HG03025 (cell line): ENCODE measurements around the gene NCCRP1.

Experiments
- ATAC-seq: cut with Tn5 transposase; IDR thresholded peaks from one replicate; pipeline ENCODE4 v1.9.1; 2021; ENCODE audit warnings: mild to moderate bottlenecking, moderate library complexity; ENCODE audit not compliant: unreplicated experiment, low FRiP score

The NCCRP1 gene, protein sequence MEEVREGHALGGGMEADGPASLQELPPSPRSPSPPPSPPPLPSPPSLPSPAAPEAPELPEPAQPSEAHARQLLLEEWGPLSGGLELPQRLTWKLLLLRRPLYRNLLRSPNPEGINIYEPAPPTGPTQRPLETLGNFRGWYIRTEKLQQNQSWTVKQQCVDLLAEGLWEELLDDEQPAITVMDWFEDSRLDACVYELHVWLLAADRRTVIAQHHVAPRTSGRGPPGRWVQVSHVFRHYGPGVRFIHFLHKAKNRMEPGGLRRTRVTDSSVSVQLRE

DNA sequence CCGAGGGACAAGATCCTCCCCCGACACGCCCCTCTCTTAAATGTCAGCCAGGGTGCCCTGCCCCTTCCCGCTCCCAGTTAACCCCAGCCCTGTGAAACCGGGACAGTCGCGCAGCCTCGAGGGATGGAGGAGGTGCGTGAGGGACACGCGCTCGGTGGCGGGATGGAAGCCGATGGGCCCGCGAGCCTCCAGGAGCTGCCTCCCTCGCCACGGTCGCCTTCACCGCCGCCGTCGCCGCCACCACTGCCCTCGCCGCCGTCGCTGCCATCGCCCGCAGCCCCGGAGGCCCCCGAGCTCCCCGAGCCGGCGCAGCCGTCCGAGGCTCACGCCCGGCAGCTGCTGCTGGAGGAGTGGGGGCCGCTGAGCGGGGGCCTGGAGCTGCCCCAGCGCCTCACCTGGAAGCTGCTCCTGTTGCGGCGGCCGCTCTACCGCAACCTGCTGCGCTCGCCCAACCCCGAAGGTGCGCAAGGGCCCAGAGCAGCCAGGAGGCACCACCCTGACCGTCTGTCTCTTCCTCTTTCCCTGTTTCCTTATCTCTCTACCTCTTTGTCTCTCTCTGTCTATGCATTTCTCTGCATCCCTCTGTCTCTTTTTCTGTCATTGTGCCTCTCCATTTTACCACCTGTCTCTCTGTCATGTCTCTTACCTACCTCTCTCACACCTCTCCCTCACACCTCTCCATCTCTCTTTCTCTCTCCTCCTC is at the start of gene NCCRP1:
Gene NCCRP1 (plus strand): TSS at position 105 of the 703 bp plus-strand sequence. CDS start 19 bp downstream, at position 124.
- no peak for ATAC-seq

DNA sequence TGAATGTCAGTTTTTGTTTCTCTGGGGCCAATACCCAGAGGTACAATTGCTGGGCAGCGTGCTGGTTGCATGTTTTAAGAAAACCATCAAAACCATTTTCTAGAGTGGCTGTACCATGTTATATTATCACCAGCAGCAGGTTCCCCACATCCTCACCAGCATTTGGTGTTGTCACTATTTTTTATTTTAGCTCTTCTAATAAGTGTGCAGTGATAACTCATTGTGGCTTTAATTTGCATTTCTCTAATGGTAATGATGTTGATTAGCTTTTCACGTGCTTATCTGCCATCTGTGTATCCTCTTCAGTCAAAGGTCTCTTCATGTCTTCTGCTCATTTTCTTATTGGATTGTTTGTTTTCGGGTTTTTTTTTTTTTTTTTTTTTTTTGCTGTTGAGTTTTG is 49.3 kb upstream of the NCCRP1 start:
- ATAC-seq = no peak

DNA sequence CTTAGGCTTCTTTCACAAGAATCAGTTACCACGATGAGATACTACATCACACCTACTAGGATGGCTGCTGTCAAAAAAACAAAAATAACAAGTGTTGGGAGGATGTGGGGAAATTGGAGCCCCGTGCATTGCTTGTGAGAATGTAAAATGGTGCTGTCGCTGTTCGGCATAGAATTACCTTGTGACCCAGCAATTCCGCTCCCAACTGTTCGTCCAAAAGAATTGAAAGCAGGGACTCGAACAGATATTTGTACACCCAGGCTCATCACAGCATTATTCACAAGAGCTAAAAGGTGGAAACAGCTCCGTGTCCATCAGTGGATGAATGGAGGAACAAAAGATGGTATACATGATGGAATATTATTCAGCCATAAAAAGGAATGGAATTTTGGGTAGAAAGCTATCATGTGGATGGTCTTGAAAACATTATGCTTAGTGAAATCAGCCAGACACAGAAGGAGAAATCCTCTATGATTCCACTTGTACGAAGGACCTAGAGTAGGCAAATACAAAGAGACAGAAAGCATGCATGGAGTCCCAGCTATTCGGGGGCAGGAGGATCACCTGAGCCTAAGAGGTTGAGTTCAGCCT is 47.7 kb upstream of the NCCRP1 start:
- no peak for ATAC-seq

DNA sequence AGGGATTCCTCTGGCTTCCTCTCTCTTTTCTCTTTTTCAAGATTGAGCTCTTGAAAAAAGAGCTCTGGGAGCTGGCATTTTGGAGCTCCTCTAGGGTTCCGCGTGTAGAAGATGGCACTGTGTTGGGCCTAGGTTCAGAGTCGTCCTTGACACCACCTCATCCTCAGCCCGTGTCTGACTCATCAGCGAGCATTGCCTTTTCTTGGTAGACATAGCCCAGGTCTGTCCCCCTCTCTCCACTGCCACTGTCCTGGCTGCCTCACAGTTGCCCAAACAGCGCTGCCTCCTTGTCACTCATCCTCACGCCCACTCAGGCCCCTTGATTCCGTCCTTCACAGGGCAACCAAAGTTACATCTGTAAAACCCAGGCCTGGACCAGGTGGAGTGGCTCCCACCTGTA is 46.5 kb upstream of the NCCRP1 start:
- ATAC-seq = no peak

DNA sequence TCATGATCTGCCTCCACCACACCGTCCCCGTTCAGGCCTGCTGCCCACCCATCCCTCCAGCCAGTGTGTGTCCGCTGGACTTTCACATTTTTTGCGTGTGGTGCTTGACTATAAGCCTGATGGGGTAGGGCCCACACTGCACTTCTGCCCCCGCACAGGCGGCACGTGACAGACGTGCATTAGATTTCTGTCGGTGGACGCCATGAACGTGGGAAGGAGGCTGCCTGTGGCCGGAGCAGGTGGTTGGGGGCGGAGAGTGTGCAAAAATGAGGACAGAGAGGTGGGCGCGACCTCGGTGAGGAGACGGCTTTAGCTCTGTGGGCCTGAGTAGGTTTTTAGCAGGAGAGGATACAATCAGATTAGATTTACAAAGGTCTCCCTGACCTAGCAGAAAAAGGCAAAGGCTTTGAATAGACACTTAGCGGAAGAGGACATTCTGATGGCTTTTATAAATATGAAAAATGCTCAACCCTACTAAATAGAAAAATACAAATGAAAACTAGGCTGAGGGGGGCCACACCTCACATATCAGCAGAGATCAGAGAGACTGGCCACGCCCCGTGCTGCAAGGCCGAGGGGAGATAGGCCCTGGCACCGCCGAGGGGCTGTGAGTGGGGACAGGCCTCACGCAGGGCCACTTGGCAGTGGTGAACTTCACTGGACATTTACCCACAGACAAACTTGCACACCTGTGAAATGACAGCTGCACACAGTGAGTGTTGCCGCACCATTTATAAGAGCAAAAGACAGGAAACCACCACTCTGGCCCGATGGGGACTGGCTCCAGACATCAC is 45.8 kb upstream of the NCCRP1 start:
- no peak for ATAC-seq

DNA sequence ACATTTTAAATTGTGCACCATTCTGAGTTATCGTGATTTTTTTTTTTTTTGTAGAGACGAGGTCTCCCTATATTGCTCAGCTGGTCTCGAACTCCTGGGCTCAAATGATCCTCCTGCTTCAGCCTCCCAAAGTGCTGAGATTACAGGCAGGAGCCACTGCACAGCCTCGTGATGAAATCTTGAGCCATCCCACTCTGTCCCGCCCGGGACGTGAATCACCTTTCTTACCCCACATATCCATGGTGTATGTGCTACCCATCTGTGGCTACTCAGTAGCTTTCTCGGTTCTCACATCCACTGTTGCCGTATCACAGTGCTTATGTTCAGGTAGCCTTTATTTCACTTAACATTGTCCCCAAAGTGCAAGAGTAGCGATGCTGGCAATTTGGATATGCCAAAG is 44.7 kb upstream of the NCCRP1 start:
- no peak for ATAC-seq

DNA sequence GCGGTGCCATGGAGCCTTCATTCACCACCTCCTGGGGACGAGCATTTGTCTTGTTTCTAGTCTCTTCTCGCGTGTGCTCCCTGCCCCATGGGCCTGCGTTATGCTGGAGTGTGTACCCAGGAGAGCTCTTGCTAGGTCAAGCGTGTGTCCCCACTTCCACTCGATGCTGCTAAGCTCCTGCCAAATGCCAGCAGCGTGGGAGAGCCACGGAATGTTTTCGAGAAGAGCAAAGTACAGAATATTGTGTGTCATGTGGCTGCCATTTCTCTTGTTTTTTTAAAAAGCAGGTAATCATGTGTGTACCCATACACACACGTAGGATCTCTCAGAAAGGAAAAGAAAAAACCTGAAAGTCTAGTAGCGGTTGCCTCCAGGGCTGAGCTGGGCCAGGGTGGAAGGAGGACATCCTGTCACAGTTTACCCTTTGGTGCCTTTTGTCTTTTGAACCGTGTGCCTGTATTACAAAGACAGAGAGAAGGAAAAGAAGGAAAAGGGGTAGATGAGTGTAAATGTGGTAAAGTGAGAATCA is 42.6 kb upstream of the NCCRP1 start:
- ATAC-seq = no peak

DNA sequence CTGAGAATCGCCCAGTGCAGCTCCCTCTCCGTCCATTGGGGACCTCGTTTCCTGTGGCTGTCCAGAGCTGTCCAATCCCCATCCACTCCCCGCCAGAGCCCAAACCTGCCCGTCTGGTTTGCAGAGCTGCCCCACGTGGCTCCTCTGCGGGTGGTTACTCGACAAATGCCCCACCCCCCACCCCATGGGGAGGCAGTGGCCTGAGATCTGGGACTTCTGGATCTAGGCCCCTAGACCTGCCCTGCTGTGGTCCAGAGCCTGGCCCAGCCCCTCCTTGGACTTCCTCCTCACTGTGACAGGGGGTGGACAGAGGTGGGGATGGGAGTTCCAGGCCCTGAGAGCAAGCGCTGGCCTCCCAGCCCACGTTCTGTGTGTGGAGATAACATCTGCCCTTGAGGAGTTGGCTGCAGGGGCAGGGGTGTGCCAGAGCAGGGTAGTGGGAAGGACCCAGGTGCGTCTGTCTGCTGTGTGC is 42.1 kb upstream of the NCCRP1 start:
- no peak for ATAC-seq

DNA sequence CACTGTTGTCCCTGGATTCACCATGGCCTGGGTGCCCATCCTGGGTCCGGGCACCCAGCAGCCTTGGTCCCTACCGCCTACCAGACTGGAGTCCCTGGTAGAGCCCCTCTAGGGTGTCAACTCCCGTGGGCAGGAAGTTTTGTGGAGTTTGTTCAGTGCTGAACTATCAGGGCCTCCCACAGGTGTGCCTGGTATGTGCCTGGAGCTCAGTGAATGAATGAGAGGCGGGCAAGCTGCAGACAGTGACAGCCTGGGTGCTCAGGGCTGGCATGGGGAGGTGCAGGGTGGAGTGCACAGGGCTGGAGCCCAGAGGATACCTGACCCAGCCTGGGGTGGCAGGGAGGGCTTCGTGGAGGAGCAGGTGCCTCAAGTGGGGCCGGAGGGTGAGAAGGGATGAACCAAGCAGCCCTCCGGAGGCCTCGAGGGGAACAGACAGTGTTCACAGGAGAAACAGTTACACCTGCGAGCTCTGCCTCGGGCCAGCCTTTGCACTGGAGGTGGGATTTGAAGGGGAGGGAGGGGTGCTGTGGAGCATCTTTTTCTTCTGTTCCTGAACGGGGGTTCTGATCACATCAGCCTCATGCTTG is 41.6 kb upstream of the NCCRP1 start:
- no peak for ATAC-seq

DNA sequence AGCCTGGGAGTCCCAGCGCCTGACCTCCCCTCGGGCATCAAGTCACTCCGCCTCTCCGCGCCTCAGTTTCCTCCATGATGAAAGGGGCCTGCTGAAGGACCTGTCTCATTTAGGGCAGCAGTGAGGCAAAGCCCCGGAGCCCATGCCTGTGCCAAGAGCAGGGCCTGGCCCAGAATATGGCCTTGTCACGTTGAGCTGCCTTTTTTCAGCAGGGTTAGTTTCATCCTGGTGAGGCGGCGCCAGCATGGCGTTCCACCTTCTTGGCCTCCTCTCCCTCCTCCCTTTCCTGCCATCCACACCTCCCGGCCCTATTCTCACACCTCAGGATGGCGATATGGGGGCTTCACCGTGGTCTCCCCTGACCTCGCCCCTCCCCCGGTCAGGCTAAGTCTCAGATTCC is 41.0 kb upstream of the NCCRP1 start:
- ATAC-seq = no peak

DNA sequence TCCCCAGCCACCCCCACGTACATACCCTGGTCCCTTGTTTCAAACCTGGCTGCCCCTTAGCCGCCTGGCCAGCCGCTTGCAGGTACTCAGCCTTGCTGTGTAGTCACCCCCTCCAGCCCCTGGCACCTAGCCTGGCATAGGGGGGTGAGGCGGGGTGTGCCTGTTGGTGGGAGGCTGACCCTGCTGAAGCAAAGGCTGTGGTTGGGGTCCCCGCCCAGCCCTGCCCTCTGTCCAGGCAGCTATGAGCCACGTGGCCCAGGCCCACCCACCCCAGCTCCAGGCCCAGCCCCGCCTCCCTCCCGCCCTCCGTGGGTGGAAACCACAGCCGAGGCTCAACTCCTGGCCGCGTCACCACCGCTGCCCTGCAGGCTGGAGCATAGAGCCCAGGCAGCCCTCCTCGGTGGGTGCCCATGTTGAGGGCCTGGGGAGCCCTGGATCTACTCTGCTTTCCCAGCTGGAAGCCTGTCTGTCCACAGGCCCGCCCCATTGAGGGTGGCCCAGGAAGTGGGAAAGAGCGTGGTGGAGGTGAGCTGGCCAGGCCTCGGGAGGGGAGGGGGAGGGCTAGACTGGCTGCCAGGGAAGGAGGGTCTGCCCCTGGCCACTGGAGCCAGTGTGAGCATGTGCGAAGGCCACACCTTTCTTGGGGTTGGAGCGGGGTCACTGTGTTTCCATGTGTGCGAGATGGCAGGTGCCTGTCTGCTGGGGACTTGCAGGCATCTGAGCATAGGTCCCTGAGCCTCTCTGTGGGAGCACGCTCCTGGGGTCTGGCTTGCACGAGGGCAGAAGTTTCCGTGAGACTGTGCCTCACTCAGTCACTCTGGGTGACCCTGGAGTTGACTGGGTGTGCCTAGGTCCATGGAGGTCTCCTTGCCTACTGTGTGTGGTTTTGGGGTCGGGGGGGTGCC is 40.2 kb upstream of the NCCRP1 start:
- ATAC-seq = no peak

DNA sequence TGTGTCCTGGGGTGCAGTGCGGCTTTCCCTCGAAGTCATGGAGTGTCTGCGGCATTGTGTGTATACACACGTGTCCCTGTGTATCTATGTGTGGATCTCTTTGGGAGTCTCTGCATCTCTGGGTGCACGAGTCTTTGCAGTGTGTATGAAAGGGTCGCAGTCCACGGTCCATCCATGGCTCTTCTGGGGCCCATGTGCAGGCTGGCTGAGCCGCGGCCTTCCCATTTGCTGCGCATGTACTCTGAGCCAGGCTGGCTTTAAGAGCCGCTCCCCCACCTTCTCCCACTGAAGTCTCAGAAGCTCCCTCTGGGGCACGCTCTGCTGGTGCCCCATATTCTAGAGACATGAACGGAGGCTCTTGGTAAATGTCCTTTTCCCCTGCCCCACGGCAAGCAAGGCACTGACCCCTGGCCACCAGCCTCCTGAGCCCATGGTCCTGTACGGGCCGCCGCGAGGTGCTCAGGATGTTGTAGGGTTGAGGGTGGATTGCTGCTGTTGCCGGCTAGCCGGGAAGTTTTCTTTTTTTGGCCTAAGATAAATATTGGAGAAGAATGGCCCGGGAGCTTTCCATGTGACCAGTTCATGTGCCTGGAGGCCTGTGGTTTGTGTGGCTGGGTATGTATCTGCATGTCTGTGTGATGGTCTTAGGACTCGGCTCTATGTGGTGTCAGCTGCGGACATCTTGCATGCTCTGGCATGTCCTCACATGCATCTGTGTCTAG is 39.3 kb upstream of the NCCRP1 start:
- no peak for ATAC-seq

DNA sequence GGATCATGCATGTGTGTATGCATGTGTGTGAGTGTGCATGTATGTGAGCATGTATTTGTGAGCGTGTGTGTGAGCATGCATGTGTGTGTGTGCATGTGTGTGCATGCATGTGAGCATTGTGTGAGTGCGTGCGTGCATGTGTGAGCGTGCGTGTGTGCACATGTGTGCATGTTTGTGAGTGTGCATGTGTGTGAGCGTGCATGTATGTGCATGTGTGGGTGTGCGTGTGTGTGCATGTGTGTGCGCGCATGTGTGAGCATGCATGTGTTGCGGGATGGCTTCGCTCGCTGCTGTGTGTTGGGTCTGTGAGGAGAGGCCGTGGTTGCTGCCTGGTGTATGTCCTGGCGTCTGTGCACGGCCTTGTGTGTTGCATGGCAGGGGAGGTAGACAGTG is 38.8 kb upstream of the NCCRP1 start:
- no peak for ATAC-seq

DNA sequence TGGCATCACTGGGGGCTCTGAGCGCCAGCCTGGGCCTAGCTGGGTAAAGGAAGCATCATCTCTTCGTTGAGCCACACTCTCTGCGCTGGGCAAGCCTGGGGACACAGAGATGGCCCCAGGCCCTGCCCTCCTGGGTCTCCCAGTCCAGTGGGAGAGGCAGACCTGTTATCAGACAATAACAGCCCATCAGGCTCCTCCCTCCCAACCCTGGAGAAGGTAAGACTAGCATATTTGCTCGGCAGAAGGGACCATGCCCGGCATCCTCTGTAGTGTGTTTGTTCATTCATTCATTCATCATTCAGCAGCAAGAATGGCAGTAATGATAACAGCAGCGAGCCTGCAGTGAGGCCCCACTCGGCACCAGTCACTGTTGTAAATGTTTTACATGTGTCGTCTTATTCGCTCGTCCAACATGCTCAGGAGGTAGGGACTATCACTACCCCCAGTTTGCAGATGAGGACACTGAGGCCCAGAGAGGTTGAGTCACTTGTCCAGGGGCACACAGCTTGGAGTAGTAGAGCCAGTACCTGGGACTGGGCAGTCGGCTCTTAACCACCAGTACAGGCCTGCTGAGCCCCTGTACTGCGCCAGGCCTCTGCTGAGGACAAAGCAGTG is 38.0 kb upstream of the NCCRP1 start:
- no peak for ATAC-seq

DNA sequence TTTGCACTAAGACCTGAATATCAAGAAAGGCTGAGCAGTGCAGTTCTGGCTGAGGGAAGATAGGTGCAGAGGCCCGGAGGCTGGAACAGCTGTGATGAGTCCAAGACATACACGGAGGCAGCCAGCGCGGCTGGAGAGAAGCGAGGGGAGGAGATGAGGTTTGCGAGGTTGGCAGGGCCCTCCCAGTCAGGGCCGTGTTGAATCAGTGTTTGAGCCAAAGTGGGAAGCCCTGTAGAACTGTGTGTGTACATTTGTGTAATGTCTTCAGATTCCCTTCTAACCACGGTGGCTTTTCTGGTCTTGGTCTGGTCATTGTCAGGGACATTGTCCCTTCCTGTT is 36.3 kb upstream of the NCCRP1 start:
- ATAC-seq = no peak

DNA sequence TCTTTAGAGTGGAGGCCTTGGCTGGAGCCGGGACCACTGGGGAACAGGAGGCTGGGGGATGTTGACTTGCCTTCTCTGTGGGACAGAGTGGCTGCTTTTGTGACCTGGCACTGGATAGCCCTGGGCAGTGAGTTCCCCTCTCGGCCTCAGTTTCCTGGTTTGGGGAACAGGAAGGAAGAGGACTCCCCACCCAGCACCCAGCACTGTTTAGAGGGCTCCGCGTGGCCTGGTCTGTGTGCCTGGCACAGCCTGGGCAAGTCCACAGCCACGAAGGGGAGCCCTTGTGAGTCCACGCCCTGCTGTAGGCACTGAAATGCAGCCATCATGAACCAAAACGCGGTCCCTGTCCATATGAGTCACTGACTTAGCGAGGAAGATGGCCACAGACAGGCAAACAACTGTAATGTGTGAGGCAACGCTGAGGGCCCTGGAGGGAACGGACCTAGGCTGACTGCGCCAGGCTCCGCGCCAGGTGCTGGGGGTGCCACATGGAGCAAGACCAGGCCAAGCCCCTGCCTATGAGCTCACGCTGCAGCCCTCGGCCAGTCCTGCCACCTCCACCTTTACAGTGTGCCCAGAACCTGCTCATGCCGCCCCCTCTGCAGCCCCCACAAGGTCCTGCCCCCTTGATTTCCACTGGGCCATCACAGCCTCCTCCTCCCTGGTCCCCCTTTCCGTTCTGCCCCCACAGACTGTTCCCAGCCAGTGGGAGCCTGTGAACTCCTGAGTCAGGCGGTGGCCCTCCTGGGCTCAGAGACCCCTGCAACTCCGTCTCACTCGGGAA is 35.7 kb upstream of the NCCRP1 start:
- ATAC-seq = no peak

DNA sequence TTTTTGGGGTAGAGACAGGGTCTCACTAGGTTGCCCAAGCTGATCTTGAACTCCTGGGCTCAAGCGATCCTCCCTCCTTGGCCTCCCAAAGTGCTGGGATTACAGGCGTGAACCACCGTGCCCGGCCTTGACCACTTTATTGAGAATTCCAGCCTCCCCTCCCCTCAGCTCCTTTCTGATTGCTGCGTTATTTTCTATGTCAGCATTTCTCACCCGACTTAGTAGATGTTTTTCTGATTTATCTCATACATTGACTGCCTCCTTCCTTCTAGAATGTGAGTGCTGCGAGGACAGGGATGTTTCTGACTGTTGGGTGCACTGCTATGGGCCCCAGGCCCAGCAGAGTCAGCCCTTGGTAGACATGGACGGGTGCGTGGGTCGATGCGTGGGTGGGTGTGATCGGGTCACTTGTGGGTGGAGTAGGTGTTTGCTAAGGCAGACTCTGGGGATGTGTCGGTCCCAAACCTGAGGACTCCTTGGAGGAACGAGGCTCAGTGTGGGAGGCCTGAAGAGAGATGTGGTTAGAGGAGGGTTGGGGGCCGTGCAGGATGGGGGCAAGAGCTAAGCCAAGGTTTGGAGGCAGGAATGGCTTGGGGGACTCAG is 34.2 kb upstream of the NCCRP1 start:
- ATAC-seq = no peak
